GM19240 (cell line): ENCODE measurements around the gene HEMGN.
A peak's percentile ranks its signal among the peaks of the same experiment; 100 is the strongest.

Source experiments
- DNase-seq: peaks from one replicate; pipeline ENCODE4 v3.0.0; 2011; ENCODE audit warnings: low spot score; ENCODE audit not compliant: insufficient read length

HEMGN gene

DNA sequence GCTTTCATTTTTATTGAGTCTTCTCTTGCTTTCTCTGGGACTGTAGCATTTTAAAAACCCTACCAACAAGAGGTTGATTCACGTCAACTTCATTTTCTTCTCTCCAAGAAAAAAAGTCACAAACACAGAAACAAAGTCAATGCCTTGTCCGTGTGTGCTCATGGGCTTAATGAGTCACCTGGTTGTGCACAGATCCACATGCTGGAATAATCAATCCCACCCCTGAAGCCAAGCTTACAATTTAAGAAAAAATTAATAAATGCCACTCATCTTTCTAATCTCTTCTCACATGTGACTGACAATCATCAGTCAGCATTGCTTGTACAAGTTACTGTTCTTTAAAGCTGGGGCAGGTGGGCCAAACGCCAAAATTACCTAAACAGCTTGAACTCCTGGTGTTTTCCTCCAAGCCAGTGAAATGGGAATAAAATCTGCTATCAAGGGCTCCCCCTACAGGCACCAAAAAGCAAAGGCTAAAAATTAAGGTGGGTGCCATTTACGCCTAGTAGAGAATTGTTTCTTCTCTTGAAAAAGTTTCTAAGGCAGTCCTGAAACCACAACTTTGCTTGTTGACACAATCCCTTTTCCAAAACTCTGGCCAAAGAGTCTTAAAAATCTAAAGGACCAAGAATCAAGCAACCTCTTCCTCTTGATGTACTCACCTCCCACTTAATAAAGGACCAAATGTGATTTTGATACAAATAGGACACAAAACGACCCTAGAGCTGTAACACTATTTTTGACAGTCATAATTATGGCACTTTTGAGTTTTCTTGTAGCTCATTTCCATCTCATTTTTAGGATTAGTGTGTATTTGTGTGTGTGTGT is 37.0 kb downstream of the HEMGN start:
- DNase-seq = no peak

DNA sequence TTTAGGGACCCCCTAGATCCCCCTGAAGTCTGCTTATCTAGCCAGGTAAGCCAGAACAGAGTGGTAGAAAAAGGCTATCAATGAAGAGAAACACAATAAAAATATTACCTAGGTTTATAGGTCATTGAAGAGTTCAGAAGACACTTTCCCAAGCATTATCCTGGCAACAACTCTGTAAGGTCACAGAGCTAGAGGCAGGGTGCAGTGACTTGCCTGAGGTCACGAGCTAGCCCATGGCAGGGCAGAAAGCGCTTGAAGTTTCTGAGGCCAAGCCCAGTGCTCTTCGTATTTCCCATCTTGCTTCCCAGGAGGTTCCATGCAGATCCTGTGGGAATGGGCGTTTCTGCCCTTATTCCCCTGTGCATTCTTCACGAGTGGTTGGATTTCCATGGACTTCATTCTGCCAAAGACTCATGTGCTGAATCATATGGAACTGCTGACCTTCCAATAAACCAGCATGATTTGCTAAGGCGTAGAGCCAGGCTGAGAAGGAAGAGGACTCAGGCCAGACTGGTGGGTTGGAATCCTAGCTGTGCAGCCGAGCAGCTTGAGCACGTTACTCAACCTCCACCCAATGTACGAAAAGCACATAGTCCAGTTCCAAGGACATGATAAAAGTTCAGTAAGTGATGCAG is 37.8 kb downstream of the HEMGN start:
- DNase-seq = no peak

- DNase-seq = no peak
Observed at GRCh38 chr9:97895695-97896332, 42.2 kb downstream of the HEMGN start.

DNA sequence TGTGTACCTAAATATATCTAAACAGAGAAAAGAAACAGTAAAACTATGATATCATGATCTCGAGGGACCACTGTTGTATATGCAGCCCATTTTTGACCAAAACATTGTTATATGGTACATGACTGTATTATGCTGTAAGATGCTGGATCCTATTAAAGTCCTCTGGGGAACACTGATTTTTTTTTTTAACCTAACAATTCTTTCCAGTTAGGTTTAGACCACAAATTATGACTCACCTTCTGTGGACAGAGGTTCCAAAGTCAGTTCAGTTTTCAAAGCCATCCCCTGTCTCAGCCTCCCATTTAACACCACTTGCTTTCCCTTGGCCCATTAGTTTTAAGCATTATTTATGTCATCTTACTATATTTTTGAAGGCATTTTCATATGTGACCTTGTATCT is 42.8 kb downstream of the HEMGN start:
- DNase-seq = no peak

GRCh38 chr9:97892421-97892820 is 45.6 kb downstream of the HEMGN start:
- DNase-seq = no peak

DNA sequence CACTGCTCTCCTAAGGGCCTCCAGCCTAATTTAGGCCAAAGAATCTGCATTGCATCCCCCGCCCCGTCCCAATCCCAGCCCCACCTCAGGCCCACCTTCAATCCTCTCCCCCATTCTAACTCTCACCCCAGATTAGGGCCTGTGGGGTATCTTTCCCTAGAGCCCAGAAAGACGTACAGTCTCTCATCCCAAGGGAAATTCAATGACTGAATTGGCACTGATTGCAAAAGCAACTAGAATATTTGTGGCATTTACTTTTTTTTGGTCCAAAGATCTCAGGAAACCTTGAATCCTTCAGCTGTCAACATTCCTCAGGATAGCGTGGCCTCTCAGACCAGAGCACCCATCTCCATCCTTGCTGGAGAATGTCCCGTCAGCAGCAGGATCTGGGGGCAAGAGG is 46.2 kb downstream of the HEMGN start:
- no peak for DNase-seq

DNA sequence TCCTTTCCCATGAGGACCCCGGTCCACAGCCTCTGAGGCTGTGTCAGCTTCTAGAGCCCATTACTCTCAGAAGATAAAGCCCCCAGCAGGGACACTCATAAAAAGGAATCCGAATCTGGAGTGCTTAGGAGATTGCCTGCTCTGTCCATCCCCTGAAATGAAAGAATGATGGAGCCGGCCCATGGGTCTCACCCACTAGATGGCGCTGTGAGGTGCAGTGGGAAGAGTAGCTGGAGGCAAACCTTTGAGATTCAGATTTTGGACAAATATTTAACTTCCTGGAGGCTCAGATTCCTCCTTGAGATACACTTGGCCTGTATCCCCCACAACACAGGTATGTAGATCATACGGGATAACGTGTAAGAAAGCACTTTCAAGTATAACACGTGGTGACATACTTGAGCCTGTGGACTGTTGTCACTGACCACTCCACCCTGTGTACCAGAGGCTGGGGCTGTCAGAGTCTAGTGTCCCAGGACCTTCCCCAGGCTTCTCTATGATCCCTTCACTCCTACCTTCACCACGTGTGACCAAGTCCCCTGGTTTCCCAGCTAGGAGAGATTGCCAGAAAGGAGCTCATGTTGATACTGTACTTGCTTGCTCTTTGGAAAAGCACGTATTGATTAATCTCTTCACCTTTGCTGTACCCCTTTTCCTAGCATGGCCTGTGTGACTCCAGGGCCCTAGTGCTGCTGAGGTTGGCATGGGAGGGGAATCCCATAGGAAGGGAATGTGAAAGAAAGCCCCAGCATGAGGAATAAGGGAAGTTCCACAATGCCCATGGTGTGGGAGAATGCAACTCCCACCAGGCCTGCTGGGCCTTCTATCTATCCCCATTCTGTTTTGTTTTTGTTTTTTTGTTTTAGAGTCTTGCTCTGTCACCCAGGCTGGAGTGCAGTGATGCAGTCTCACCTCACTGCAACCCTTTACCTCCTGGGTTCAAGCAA is 47.8 kb downstream of the HEMGN start:
- peak; percentile 25 for DNase-seq

DNA sequence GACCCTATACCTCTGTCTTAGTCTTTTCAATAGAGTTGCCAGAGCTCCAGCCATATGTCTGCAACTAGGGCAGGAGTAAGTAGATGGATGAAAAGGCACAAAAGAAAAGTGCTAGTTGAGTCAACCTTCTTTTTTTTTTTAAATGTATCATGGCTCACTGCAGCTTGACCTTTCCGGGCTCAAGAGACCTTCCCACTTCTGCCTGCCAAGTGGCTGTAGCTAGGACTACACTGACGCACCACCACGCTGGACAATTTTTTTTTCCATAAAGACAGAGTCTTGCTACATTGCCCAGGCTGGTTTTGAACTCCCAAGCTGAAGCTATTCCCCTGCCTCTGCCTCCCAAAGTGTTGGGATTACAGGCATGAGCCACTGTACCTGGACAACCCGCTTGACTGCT is 57.6 kb downstream of the HEMGN start:
- DNase-seq = no peak
